Ishikawa (cell line): Measurements from ENCODE around the gene LGSN.

Experiments used
- CEBPB ChIP-seq: IDR thresholded peaks from 2 replicates; pipeline ENCODE4 v1.6.1; 2012
- CREB1 ChIP-seq: IDR thresholded peaks from 2 replicates; pipeline ENCODE4 v1.6.1; 2012; ENCODE audit warnings: low read depth
- EGR1 ChIP-seq: IDR thresholded peaks from 2 replicates; pipeline ENCODE4 v1.6.1; 2012
- EP300 ChIP-seq: IDR thresholded peaks from 2 replicates; pipeline ENCODE4 v1.6.1; 2012; ENCODE audit warnings: borderline replicate concordance
- FOXM1 ChIP-seq: IDR thresholded peaks from 2 replicates; pipeline ENCODE4 v1.6.1; 2012; ENCODE audit warnings: low read depth, borderline replicate concordance
- NFIC ChIP-seq: IDR thresholded peaks from 2 replicates; pipeline ENCODE4 v1.6.1; 2012
- RAD21 ChIP-seq: IDR thresholded peaks from 2 replicates; pipeline ENCODE4 v1.6.1; 2012; ENCODE audit warnings: low read depth
- TAF1 ChIP-seq: IDR thresholded peaks from 2 replicates; pipeline ENCODE4 v1.6.1; 2012; ENCODE audit warnings: low read depth, mild to moderate bottlenecking
- TCF12 ChIP-seq: IDR thresholded peaks from 2 replicates; pipeline ENCODE4 v1.6.1; 2012; ENCODE audit warnings: low read depth
- TEAD4 ChIP-seq: IDR thresholded peaks from 2 replicates; pipeline ENCODE4 v1.6.1; 2012
- YY1 ChIP-seq: IDR thresholded peaks from 2 replicates; pipeline ENCODE4 v1.6.1; 2012; ENCODE audit warnings: low read depth
- ZBTB7A ChIP-seq: IDR thresholded peaks from 2 replicates; pipeline ENCODE4 v1.6.1; 2012; ENCODE audit warnings: low read depth
- TF ChIP-seq, protein P1 (sequence below): IDR thresholded peaks from 2 replicates; pipeline ENCODE4 v1.6.1; 2012
- TF ChIP-seq, protein P2 (sequence below): IDR thresholded peaks from 2 replicates; pipeline ENCODE4 v1.6.1; 2012; ENCODE audit warnings: low read depth, mild to moderate bottlenecking
- TF ChIP-seq, protein P3 (sequence below): IDR thresholded peaks from 2 replicates; pipeline ENCODE4 v1.6.1; 2012

LGSN gene

DNA sequence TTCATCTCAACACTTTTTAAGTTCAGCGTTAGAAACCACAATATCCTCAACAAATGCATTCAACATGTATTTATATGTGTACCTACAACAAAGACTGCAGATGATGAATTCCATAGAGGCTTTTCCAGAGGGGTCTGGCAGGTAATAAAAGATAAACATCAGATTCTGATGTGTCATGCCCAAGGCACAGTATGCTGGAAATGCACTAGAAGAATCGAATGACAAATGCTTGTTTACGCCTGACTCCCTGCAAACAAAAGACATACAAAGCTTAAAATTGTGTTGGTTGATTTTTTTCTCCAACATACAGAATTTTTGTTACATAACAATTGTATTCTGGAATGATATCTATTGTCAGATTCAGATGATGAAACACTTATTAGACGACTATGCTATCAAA lies at the start of gene LGSN:
TSS of gene LGSN (minus strand) at position 45 of the 400 bp plus-strand sequence. CDS start at position 5, 40 bp downstream.
- TF ChIP-seq, protein P1, sequence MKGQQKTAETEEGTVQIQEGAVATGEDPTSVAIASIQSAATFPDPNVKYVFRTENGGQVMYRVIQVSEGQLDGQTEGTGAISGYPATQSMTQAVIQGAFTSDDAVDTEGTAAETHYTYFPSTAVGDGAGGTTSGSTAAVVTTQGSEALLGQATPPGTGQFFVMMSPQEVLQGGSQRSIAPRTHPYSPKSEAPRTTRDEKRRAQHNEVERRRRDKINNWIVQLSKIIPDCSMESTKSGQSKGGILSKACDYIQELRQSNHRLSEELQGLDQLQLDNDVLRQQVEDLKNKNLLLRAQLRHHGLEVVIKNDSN = no peak
- TF ChIP-seq TCF12 (no peak), FOXM1 (no peak), EP300 (no peak), ZBTB7A (no peak), RAD21 (no peak), TAF1 (no peak), YY1 (no peak), EGR1 (no peak), CREB1 (no peak)
- TF ChIP-seq, protein P2, sequence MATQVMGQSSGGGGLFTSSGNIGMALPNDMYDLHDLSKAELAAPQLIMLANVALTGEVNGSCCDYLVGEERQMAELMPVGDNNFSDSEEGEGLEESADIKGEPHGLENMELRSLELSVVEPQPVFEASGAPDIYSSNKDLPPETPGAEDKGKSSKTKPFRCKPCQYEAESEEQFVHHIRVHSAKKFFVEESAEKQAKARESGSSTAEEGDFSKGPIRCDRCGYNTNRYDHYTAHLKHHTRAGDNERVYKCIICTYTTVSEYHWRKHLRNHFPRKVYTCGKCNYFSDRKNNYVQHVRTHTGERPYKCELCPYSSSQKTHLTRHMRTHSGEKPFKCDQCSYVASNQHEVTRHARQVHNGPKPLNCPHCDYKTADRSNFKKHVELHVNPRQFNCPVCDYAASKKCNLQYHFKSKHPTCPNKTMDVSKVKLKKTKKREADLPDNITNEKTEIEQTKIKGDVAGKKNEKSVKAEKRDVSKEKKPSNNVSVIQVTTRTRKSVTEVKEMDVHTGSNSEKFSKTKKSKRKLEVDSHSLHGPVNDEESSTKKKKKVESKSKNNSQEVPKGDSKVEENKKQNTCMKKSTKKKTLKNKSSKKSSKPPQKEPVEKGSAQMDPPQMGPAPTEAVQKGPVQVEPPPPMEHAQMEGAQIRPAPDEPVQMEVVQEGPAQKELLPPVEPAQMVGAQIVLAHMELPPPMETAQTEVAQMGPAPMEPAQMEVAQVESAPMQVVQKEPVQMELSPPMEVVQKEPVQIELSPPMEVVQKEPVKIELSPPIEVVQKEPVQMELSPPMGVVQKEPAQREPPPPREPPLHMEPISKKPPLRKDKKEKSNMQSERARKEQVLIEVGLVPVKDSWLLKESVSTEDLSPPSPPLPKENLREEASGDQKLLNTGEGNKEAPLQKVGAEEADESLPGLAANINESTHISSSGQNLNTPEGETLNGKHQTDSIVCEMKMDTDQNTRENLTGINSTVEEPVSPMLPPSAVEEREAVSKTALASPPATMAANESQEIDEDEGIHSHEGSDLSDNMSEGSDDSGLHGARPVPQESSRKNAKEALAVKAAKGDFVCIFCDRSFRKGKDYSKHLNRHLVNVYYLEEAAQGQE = no peak
- TF ChIP-seq, protein P3, sequence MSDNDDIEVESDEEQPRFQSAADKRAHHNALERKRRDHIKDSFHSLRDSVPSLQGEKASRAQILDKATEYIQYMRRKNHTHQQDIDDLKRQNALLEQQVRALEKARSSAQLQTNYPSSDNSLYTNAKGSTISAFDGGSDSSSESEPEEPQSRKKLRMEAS = no peak

DNA sequence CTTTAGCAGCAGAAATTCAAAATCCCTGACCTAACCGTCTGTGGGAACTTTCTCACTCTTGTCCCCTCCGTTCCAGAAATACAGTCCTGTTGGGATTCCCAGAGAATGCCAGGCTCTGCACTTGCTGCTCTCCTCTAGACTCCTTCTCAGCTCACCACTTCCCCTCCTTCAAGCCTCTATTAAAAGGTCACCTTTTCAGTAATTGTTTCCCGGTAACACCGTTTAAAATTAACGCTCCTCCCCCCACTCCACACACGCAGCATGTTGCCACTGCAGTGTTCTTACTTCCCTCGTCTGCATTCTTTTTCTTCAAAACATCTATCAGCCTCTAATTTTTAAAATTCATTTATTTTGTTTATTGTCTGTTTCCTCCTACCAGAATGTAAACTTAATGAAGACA lies 48.6 kb upstream of the LGSN start:
- TF ChIP-seq RAD21 (no peak), CEBPB (no peak), CREB1 (no peak), NFIC (no peak), FOXM1 (no peak)
- TF ChIP-seq, protein P2 = no peak

- TF ChIP-seq TAF1 (no peak), TEAD4 (no peak), EGR1 (no peak), NFIC (no peak), TCF12 (no peak), CEBPB (no peak), RAD21 (no peak), EP300 (no peak), ZBTB7A (no peak), CREB1 (no peak), FOXM1 (no peak), YY1 (no peak)
- TF ChIP-seq, protein P2 = no peak
- TF ChIP-seq, protein P3 = no peak
- TF ChIP-seq, protein P1 = no peak
Measured at GRCh38 chr6:63355632-63356031, 35.8 kb upstream of the LGSN start.

DNA sequence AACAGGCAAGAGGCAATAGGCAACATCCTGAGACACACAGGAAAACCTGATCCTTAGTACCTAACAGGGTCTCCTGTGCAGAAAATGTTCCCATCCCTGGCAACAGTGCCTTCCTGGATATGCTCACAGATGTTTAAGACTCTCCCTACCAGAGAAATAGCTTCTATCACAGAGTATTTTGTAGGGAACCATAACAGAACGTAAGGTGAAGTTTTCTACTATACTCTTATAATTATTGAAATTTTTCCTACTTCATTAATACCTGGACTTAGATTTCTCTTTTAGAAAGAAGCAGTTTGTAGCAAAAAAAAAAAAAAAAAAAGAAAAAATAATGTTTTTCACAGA lies 33.5 kb upstream of the LGSN start:
- TF ChIP-seq, protein P1 = no peak
- TF ChIP-seq, protein P2 = no peak
- TF ChIP-seq EP300 (no peak), TEAD4 (no peak), FOXM1 (no peak), YY1 (no peak), RAD21 (no peak), ZBTB7A (no peak), EGR1 (no peak), NFIC (no peak), TCF12 (no peak), CEBPB (no peak), CREB1 (no peak), TAF1 (no peak)
- TF ChIP-seq, protein P3 = no peak
